Nucleus accumbens (tissue), 56 donors: ENCODE results near the gene GPR146.
"Not testable (repeated sequence)": the region's sequence is repeated elsewhere in the genome, so short reads cannot be mapped to it uniquely, and the experiment has no call there.

ENCODE experiments used
- DNase-seq, 56 donors: peaks; one replicate each; lab custom pipeline; 2025; lab: John Stamatoyannopoulos, UW

Gene GPR146

GRCh38 chr7:1024876-1025742, 19.2 kb upstream of the GPR146 start:
- no peak for DNase-seq

- no peak for DNase-seq
Measured at GRCh38 chr7:1025743-1026581, 18.4 kb upstream of the GPR146 start.

- peak in 5 of 56 donors; percentile 21 to 41 (median 32) for DNase-seq
Measured at GRCh38 chr7:1026721-1027161, 17.6 kb upstream of the GPR146 start.

- peak in 26 of 56 donors; percentile 13 to 58 (median 40) for DNase-seq
Measured at GRCh38 chr7:1027242-1028043, 16.9 kb upstream of the GPR146 start.

GRCh38 chr7:1028044-1028770, 16.1 kb upstream of the GPR146 start:
- DNase-seq = peak in 54 of 56 donors; percentile 10 to 93 (median 80)

- peak in 53 of 56 donors; percentile 31 to 86 (median 65) for DNase-seq
Measured at GRCh38 chr7:1028775-1029636, 15.3 kb upstream of the GPR146 start.

GRCh38 chr7:1029637-1030443, 14.5 kb upstream of the GPR146 start:
- peak in 39 of 56 donors; percentile 19 to 86 (median 55) for DNase-seq

GRCh38 chr7:1030444-1031070, 13.8 kb upstream of the GPR146 start:
- DNase-seq = no peak

- DNase-seq = no peak
Measured at GRCh38 chr7:1031716-1032455, 12.5 kb upstream of the GPR146 start.

GRCh38 chr7:1032536-1033181, 11.7 kb upstream of the GPR146 start:
- no peak for DNase-seq

GRCh38 chr7:1033546-1034145, 10.7 kb upstream of the GPR146 start:
- DNase-seq = no peak

- DNase-seq = not testable (repeated sequence)
Measured at GRCh38 chr7:1034769-1035168, 9.6 kb upstream of the GPR146 start.

GRCh38 chr7:1036164-1036928, 8.0 kb upstream of the GPR146 start:
- not testable (repeated sequence) for DNase-seq

GRCh38 chr7:1040233-1040632, 4.1 kb upstream of the GPR146 start:
- DNase-seq = not testable (repeated sequence)

GRCh38 chr7:1040790-1041189, 3.6 kb upstream of the GPR146 start:
- peak in 2 of 56 donors; percentile 30 to 39 for DNase-seq
